Endodermal cell (in vitro differentiated cells): ENCODE results near the gene NTRK2. TPM values are rescaled to one million over a fixed set of nuclear protein-coding genes. Genes with fewer than 3 reads are reported as not detected.

Experiments used
- DNase-seq: peaks from one replicate; pipeline ENCODE4 v3.0.0-alpha.2; 2017
- H3K27ac ChIP-seq: 2 replicates; pipeline ENCODE4 v1.5.1; 2013; ENCODE audit warnings: mild to moderate bottlenecking, low read depth, low read length, moderate library complexity
- H3K27me3 ChIP-seq: 2 replicates; pipeline ENCODE4 v1.6.1; 2013; ENCODE audit warnings: mild to moderate bottlenecking, low read length, moderate library complexity; ENCODE audit not compliant: insufficient read depth, control insufficient read depth, poor library complexity, severe bottlenecking
- H3K36me3 ChIP-seq: 2 replicates; pipeline ENCODE4 v1.7.0; 2013; ENCODE audit warnings: mild to moderate bottlenecking, low read length, moderate library complexity; ENCODE audit not compliant: control insufficient read depth, insufficient read depth
- H3K4me1 ChIP-seq: one replicate; pipeline ENCODE4 v1.7.0; 2013; ENCODE audit warnings: low read length; ENCODE audit not compliant: control insufficient read depth, insufficient read depth
- H3K4me3 ChIP-seq: 2 replicates; pipeline ENCODE4 v1.5.1; 2013; ENCODE audit warnings: mild to moderate bottlenecking, low read length, moderate library complexity
- H3K9ac ChIP-seq: 2 replicates; pipeline ENCODE4 v1.6.1; 2013; ENCODE audit warnings: mild to moderate bottlenecking, low read length, moderate library complexity; ENCODE audit not compliant: poor library complexity, severe bottlenecking; ENCODE audit errors: extremely low read depth
- H3K9me3 ChIP-seq: 2 replicates; pipeline ENCODE4 v1.6.1; 2013; ENCODE audit warnings: mild to moderate bottlenecking, low read length, moderate library complexity; ENCODE audit not compliant: control insufficient read depth
- H3K27ac Mint-ChIP-seq: 2 replicates; pipeline ENCODE4 v1.8.0; 2020; ENCODE audit warnings: mixed read lengths
- H3K27me3 Mint-ChIP-seq: 2 replicates; pipeline ENCODE4 v1.8.0; 2021; ENCODE audit warnings: mild to moderate bottlenecking, mixed read lengths; ENCODE audit not compliant: insufficient read depth
- H3K36me3 Mint-ChIP-seq: 2 replicates; pipeline ENCODE4 v1.8.0; 2020; ENCODE audit warnings: low read depth, mixed read lengths
- H3K4me1 Mint-ChIP-seq: 2 replicates; pipeline ENCODE4 v1.8.0; 2020; ENCODE audit warnings: mixed read lengths
- H3K4me3 Mint-ChIP-seq: 2 replicates; pipeline ENCODE4 v1.8.0; 2020; ENCODE audit warnings: mild to moderate bottlenecking, moderate library complexity, mixed read lengths
- H3K9me3 Mint-ChIP-seq: 2 replicates; pipeline ENCODE4 v1.8.0; 2020; ENCODE audit warnings: mild to moderate bottlenecking, mixed read lengths
- CTCF ChIP-seq: fragments of 200-600 bp; sonication (generic); conservative IDR thresholded peaks from 2 replicates; pipeline ENCODE4 v1.5.0; 2021; ENCODE audit warnings: antibody characterized with exemption, mild to moderate bottlenecking
- WGBS, 2 experiments: methylation state at CpG; one replicate each; pipeline versions ENCODE4 v1.1.5 to v1.1.7; 2013; ENCODE audit warnings: missing lambda C conversion rate in 2 of 2, mixed read lengths in 1 of 2; ENCODE audit not compliant: insufficient coverage in 1 of 2, insufficient read length in 1 of 2; 5-methylcytosine and 5-hydroxymethylcytosine counted together
- total RNA-seq, 2 donors: library from RNA; stranded (reverse); fragmentation: NEBNext Ultra II Directional in 1 of 2; extraction: Animal tissue kit (Norgen Biotek cat#: 25700) in 1 of 2; gene quantifications; 2 replicates in 1 of 2; 3 replicates in 1 of 2; pipeline ENCODE4 v1.2.1, GENCODE V29; 2021

The NTRK2 gene
- total RNA-seq, 2 donors from 2014 or later, result 0.09 to 0.18 TPM

DNA sequence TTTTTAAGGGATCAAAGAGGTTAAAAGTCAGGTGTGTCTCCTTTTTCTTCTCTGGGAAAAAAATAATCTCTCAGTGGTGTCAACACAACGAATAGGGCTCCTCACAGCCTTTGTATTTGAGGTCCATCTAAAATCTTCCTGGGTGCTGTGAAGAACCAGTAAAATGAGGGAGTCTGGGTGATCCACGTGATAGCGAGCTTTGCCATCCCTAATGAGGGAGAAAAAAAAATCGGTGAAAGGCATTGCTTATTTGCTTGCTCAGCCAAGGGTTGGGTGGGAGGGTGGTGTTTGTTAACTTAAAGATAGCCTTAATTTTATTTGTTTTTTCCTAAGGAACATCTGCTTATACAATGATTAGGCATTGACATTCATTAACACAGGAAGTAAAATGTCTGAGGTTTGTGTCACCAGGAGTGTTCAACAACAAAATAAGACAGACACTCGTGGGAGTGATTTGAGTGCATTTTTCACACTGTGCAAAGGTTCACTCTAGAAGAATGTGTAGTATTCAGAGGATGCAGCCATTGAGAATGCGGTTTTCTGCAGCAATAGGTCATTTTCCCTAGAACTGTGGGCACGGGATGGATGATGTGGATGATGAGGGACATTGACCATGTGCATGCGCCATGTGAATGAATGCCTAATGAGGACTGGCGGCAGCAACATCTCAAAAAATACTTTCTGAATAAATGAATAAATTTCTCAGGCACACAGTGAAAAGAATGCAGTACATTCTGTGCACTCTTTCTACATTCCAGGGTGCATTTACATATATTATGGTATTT, 369.5 kb downstream of the NTRK2 start:
- Mint-ChIP-seq H3K4me3 (no peak overlapping the region), H3K4me1 (peaks cover 9% of the 10 kb centered on the region), H3K9me3 (no peaks in the 10 kb centered on the region), H3K27ac (no peak overlapping the region), H3K36me3 (no peaks in the 10 kb centered on the region), H3K27me3 (peaks cover 5% of the 10 kb centered on the region)
- no peak for DNase-seq
- no peaks in the 10 kb centered on the region for H3K9me3 ChIP-seq
- peaks cover 11% of the 10 kb centered on the region for H3K4me1 ChIP-seq
- no peak overlapping the region for H3K4me3 ChIP-seq
- no peaks in the 10 kb centered on the region for H3K27me3 ChIP-seq
- no peak for TF ChIP-seq CTCF
- H3K36me3 ChIP-seq, result no peaks in the 10 kb centered on the region
- H3K9ac ChIP-seq, result no peak overlapping the region
- peak overlapping the region; percentile 30 for H3K27ac ChIP-seq
- 82 to 86% methylated on average over 3 to 9 of the region's 9 CpGs for WGBS, 2 experiments

- WGBS, 2 experiments, result 65 to 94% methylated on average over 3 to 7 of the region's 7 CpGs
- H3K4me3 ChIP-seq, result no peak overlapping the region
- no peak overlapping the region for H3K9ac ChIP-seq
- peaks cover 5% of the 10 kb centered on the region for H3K27me3 Mint-ChIP-seq
- no peak overlapping the region for H3K27ac Mint-ChIP-seq
- DNase-seq, result no peak
- no peaks in the 10 kb centered on the region for H3K9me3 Mint-ChIP-seq
- H3K4me3 Mint-ChIP-seq, result no peak overlapping the region
- H3K36me3 ChIP-seq, result no peaks in the 10 kb centered on the region
- H3K36me3 Mint-ChIP-seq, result no peaks in the 10 kb centered on the region
- no peaks in the 10 kb centered on the region for H3K27me3 ChIP-seq
- no peaks in the 10 kb centered on the region for H3K9me3 ChIP-seq
- peaks cover 11% of the 10 kb centered on the region for H3K4me1 Mint-ChIP-seq
- H3K27ac ChIP-seq, result peak overlapping the region; percentile 95
- H3K4me1 ChIP-seq, result peaks cover 11% of the 10 kb centered on the region
- TF ChIP-seq CTCF, result no peak
Observed at GRCh38 chr9:85040146-85040545, 370.6 kb downstream of the NTRK2 start.

- Histone ChIP-seq H3K27ac (peak overlapping the region; percentile 95), H3K36me3 (no peaks in the 10 kb centered on the region), H3K9ac (no peak overlapping the region), H3K27me3 (no peaks in the 10 kb centered on the region), H3K4me3 (no peak overlapping the region), H3K4me1 (peaks cover 11% of the 10 kb centered on the region), H3K9me3 (no peaks in the 10 kb centered on the region)
- WGBS, 2 experiments, result 77 to 88% methylated on average over 6 to 16 of the region's 16 CpGs
- no peak overlapping the region for H3K4me3 Mint-ChIP-seq
- H3K36me3 Mint-ChIP-seq, result no peaks in the 10 kb centered on the region
- H3K27me3 Mint-ChIP-seq, result peaks cover 5% of the 10 kb centered on the region
- TF ChIP-seq CTCF, result no peak
- peaks cover 16% of the 10 kb centered on the region for H3K4me1 Mint-ChIP-seq
- no peak for DNase-seq
- no peaks in the 10 kb centered on the region for H3K9me3 Mint-ChIP-seq
- H3K27ac Mint-ChIP-seq, result no peak overlapping the region
Observed at GRCh38 chr9:85040821-85041465, 371.4 kb downstream of the NTRK2 start.
